Activated T-helper 1 cell treated with anti-CD3 and anti-CD28 coated beads, Interleukin-2, amount 50 U/mL, for 16 hours (primary cell): Measurements from ENCODE around the gene CEL.
"Not testable (repeated sequence)": the region's sequence is repeated elsewhere in the genome, so short reads cannot be mapped to it uniquely, and the experiment has no call there.

Experiments used
- DNase-seq, 2 donors: peaks; one replicate each; pipeline ENCODE4 v3.0.0-alpha.2; 2020; ENCODE audit warnings: low read depth in 1 of 2, low spot score in 1 of 2

The CEL gene

DNA sequence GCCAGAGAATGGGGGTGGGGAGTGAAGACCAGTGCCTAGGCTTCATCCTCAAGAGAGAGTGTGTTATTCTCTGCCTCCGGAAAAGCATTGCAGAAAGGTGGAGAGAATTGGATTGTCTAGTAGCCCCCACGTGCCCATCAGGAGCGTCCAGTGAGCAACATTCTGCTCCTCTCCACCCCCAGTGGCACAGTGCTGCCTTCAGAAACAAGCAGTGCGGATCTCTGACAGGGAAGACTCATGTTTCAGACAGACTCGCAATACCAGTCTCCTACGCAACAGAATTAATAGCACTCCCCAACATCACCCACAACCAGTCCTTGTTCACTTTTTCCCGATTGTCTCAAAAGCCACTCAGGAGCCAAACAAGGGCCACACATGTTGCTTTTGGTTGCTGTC is 14.9 kb upstream of the CEL start:
- no peak for DNase-seq

DNA sequence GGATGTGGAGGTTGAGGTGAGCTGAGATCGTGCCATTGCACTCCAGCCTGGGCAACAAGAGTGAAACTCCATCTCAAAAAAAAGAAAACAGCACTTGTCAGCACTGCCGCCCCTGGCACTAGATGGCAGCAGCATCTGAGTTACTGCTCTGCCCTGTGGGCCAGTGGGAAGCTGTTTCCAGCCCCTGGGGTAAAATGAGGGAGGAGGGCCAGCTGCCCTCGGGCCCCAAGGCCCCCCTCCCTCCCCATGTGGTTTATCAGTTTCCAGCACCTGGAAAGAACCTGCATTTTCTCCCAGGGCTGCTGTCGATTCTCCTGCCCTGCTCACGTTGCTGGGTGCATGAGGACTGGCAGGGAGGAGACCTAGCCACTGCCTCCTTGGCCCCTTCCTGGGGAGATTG is 13.2 kb upstream of the CEL start:
- no peak for DNase-seq

- DNase-seq, result no peak
These were observed 12.7 kb upstream of the CEL start for GRCh38 chr9:133049043-133049442.

DNA sequence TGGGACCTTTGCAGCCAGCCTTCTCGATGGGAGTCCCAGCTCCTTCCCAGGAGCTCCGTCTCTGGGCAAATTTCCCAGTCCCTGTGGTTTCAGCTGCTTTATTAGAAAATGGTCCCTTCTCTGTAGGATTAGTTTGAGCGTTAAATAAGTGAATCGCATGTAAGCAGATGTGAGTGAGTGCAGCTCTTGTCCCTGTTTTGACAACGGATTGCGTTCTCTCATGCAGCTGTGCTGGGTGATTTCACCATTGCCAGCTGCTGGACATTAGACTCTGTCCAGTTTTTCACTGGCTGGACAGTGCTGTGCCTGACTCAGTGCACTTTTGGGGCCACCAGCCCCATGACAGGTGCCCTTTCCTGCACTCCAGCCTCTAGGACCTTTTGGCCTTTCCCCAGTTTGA is 11.6 kb upstream of the CEL start:
- no peak for DNase-seq

GRCh38 chr9:133050781-133051180 is 11.0 kb upstream of the CEL start:
- no peak for DNase-seq

GRCh38 chr9:133051281-133051900 is 10.4 kb upstream of the CEL start:
- DNase-seq, result no peak

- no peak for DNase-seq
These were observed 9.7 kb upstream of the CEL start for GRCh38 chr9:133051966-133052539.

GRCh38 chr9:133054194-133054890 is 7.4 kb upstream of the CEL start:
- DNase-seq, result no peak

DNA sequence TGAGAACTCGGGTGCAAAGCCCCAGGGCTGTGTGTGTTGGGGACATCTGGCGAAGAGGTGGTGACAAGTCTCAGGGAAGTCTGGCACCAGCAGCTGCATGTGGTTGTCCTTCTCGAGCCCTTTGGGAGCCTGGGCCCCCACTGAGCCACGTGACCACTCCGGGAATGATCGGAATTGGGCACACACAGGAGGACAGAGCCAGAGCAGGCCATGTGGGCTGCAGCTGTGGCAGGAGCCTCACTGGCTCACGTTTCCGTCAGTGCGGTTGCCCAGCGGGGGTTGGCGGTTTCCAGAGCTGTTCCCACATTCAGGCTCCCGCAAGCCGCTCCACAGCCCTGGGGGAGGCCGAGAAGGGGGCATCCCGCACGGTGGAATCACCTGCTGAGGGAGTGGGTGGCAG is 6.8 kb upstream of the CEL start:
- DNase-seq, result no peak

DNA sequence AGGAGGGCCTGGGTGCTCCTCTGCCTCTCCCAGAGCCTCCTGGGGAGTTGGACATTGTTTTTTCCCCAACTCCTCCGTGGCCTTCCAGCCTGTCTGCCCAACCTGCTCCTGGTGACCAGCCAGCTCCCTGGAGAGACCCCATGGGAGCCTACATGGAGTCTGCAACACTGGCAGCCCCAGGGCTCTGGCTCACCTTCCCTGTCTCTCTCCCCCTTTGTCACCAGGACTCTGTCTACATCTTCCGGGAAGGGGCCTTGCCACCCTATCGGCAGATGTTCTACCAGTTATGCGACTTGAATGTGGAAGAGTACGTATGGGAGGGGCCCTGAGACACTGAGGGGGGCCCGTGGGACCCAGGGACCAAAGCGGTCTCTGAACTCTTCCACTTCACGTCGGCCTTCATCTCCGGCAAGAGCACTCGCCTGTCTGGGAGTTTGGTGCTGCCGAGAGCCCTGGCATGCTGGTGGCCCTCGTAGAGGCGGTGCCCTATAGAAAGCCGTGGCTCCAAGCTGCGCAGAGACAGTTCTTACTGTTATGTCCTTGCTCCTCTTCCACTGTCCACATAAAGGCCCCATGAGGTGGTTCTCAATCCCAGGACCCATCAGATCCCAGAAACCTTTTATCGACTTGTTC is 5.9 kb upstream of the CEL start:
- DNase-seq, result no peak

GRCh38 chr9:133056533-133056932 is 5.2 kb upstream of the CEL start:
- DNase-seq, result no peak

- no peak for DNase-seq
These were observed 4.8 kb upstream of the CEL start for GRCh38 chr9:133057006-133057405.

GRCh38 chr9:133057553-133057952 is 4.2 kb upstream of the CEL start:
- DNase-seq, result no peak

GRCh38 chr9:133058071-133058470 is 3.7 kb upstream of the CEL start:
- no peak for DNase-seq

GRCh38 chr9:133058550-133059320 is 3.0 kb upstream of the CEL start:
- no peak for DNase-seq

DNA sequence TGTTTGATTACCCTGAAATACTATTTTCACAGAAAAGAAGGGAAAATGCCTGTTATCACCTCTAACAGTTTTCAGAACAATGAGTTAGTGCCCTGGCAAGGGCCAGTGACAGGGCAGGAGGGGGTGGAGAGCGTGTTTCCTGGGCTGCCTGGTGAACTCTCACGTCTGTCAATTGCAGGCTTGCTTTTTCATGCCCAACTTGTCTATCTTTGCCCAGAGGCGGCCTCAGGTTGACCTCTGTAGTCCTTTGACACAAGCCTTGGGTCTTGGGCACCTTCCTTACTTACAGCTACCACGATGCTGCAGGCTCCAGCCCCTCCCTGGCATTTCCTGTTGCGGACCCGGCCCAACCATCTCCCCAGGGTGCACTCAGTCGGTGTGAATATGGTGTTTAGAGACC is 2.2 kb upstream of the CEL start:
- no peak for DNase-seq

GRCh38 chr9:133060417-133060841 is 1.4 kb upstream of the CEL start:
- no peak for DNase-seq

DNA sequence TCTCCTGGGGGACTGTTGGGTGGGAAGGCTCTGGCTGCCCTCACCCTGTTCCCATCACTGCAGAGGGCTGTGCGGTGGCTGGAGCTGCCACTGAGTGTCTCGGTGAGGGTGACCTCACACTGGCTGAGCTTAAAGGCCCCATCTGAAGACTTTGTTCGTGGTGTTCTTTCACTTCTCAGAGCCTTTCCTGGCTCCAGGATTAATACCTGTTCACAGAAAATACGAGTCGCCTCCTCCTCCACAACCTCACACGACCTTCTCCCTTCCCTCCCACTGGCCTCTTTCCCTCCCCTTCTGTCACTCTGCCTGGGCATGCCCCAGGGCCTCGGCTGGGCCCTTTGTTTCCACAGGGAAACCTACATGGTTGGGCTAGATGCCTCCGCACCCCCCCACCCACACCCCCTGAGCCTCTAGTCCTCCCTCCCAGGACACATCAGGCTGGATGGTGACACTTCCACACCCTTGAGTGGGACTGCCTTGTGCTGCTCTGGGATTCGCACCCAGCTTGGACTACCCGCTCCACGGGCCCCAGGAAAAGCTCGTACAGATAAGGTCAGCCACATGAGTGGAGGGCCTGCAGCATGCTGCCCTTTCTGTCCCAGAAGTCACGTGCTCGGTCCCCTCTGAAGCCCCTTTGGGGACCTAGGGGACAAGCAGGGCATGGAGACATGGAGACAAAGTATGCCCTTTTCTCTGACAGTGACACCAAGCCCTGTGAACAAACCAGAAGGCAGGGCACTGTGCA is 590 bp upstream of the CEL start:
- not testable (repeated sequence) for DNase-seq

DNA sequence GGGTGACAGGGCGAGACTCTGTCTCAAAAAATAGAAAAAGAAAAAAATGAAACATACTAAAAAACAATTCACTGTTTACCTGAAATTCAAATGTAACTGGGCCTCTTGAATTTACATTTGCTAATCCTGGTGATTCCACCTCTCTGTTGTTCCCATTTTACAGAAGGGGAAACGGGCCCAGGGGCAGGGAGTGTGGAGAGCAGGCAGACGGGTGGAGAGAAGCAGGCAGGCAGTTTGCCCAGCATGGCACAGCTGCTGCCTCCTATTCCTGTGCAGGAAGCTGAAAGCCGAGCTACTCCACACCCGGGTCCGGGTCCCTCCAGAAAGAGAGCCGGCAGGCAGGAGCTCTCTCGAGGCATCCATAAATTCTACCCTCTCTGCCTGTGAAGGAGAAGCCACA is 788 bp downstream of the CEL start:
- DNase-seq, result not testable (repeated sequence)

- no peak for DNase-seq
These were observed 1.3 kb downstream of the CEL start for GRCh38 chr9:133063159-133063499.
